Gastroesophageal sphincter (tissue), 3 donors: ENCODE results near the gene KCNJ2.

Source experiments
- CTCF ChIP-seq, 4 experiments: fragments of 200-600 bp in 2 of 4; fragments of 450-650 bp in 2 of 4; sonication (generic) in 1 of 4; IDR thresholded peaks; one replicate each; pipeline ENCODE4 v1.5.1; 2017 to 2019; ENCODE audit warnings: antibody characterized with exemption in 4 of 4, mild to moderate bottlenecking in 2 of 4, moderate library complexity in 2 of 4
- POLR2A ChIP-seq, 2 donors: fragments of 450-650 bp; IDR thresholded peaks; one replicate each; pipeline ENCODE4 v1.6.1; 2017; ENCODE audit warnings: antibody characterized with exemption in 2 of 2, mild to moderate bottlenecking in 2 of 2, moderate library complexity in 1 of 2

- TF ChIP-seq CTCF (IDR thresholded peaks at IDR 0.05): no peak
- TF ChIP-seq POLR2A (IDR thresholded peaks at IDR 0.05): no peak
Measured at GRCh38 chr17:70127221-70127873, 42.0 kb upstream of the KCNJ2 start.
